ENCODE data around the gene CABYR.

The CABYR gene

GRCh38 chr18:24195296-24196053 lies 56.6 kb downstream of the CABYR start:
- no peak for DNase-seq (ENCODE audit: low spot score)

GRCh38 chr18:24196764-24197163 lies 57.9 kb downstream of the CABYR start:
- DNase-seq (ENCODE audit: low spot score), result no peak

GRCh38 chr18:24197412-24197811 lies 58.5 kb downstream of the CABYR start:
- DNase-seq (ENCODE audit: low spot score), result no peak

GRCh38 chr18:24198461-24198860 lies 59.6 kb downstream of the CABYR start:
- no peak for DNase-seq (ENCODE audit: low spot score)

- no peak for DNase-seq (ENCODE audit: low spot score)
Observed at GRCh38 chr18:24199372-24199962, 60.6 kb downstream of the CABYR start.

- DNase-seq (ENCODE audit: low spot score), result no peak
Observed at GRCh38 chr18:24200494-24201290, 61.8 kb downstream of the CABYR start.

DNA sequence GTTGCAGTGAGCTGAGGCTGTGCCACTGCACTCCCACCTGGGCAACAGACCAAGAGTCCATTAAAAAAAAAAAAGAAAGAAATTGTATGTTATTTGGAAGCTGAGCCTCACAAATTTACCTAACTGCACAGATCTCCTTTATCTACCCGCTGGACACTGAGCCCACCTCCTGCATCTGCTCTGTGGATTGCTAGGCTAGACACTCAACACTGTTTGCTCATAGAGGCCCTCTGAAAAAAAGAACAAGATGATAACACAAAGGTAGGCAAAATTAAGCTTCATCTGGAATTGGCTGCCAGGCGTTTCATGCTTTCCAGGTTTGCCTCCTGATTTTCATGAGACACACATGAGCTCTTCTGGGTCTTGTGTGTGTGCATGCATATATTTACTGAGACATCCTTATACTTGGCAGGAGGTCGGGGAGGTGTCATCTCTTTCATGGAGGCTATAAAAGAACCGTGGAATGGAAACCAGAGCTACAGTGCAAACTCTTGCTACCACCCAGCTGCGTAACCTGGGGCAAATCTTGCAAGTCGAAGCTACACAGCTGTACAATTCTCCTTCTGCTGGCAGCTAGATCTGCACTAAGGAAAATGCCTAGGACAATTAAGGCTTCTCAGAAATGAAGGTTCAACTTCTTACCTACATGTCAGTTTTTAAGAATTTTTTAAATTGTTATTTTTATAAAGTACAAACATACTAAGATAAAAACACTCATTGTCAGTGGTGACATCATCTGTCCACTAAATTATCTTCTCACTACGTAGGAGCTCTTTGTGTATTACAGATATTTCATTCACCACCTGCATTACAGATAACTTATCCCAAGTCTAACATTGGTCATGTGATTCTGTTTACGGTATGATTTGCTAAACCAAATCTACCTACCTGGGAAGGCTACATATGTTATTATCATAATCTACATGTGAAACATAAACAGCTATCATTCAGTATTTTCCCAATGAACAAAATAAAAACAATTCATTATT lies 63.1 kb downstream of the CABYR start:
- DNase-seq (ENCODE audit: low spot score), result no peak

DNA sequence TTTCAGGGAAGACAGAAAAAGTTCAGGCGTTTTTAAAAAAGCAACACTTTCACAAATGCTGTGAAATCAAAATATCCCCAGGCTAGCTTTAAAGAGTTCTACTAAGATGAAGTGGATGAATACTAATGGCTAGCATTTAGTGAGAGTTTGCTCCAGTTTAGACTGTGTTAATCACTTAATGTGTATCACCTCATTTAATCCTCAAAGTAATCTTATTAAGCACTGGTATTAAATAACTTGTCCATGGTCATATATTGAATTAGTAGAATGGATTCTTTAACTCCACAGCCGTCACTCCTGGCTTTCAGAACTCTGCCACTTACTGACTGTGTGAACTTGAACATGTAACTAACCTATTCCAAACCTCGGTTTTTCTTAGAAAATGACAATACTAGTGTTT lies 66.0 kb downstream of the CABYR start:
- DNase-seq (ENCODE audit: low spot score), result no peak

DNA sequence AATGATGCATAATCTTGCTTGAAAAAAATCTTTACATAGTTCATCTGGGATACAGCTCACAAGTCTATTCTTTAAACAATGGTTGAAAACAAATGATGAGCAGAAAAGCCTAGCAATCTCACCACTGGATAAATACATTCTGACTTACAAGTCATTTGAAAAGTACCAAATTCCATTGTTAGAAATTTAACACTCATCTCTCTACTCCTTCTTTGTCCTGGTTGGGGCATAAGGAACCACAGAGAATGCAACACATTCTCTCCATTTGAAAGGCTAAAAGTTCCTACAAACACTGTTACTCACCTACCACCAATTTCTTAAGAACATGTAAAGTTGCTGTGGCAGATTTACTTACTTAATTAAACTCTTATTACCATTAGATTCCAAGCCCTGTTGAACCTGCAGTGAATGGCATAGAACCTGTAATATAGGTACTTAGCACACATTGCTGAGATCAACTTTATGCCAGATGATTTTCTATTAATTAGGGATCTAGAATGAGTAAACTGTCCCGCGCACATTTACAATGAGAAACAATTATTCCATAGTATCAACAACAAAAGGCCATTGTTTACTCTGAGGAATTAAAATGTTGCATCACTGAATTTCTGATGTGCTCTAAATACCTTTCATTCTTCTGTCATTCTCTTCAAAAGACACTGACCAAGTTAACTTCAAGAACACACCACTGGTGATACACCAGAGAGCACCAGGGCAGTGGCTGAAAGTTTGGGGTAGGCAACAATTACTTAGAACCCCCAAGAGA lies 69.6 kb downstream of the CABYR start:
- DNase-seq (ENCODE audit: low spot score), result no peak

- no peak for DNase-seq (ENCODE audit: low spot score)
Observed at GRCh38 chr18:24209558-24209957, 70.7 kb downstream of the CABYR start.
